NCI-H510A treated with DMSO at 0.1 percent for 48 hours (cell line): Measurements from ENCODE around the gene MORC3.
A peak's percentile ranks its signal among the peaks of the same experiment; 100 is the strongest.
"Not testable (repeated sequence)": the region's sequence is repeated elsewhere in the genome, so short reads cannot be mapped to it uniquely, and the experiment has no call there.

ENCODE experiments used
- DNase-seq: peaks from one replicate; lab custom pipeline; 2025; lab: John Stamatoyannopoulos, UW

Gene MORC3

GRCh38 chr21:36322083-36322424 lies 2.1 kb downstream of the MORC3 start:
- DNase-seq: no peak

- DNase-seq: no peak
Measured at GRCh38 chr21:36323032-36323431, 3.0 kb downstream of the MORC3 start.

- no peak for DNase-seq
Measured at GRCh38 chr21:36325373-36326010, 5.5 kb downstream of the MORC3 start.

GRCh38 chr21:36330904-36331303 lies 10.9 kb downstream of the MORC3 start:
- DNase-seq: peak; percentile 37

- no peak for DNase-seq
Measured at GRCh38 chr21:36337099-36337509, 17.1 kb downstream of the MORC3 start.

GRCh38 chr21:36338975-36339374 lies 19.0 kb downstream of the MORC3 start:
- DNase-seq: no peak

GRCh38 chr21:36342581-36342980 lies 22.6 kb downstream of the MORC3 start:
- DNase-seq: not testable (repeated sequence)

GRCh38 chr21:36344931-36345330 lies 24.9 kb downstream of the MORC3 start:
- no peak for DNase-seq

GRCh38 chr21:36347278-36347961 lies 27.4 kb downstream of the MORC3 start:
- no peak for DNase-seq

GRCh38 chr21:36347962-36348328 lies 27.9 kb downstream of the MORC3 start:
- DNase-seq: no peak

- DNase-seq: no peak
Measured at GRCh38 chr21:36349315-36349714, 29.3 kb downstream of the MORC3 start.

GRCh38 chr21:36350282-36350910 lies 30.4 kb downstream of the MORC3 start:
- DNase-seq: no peak

- no peak for DNase-seq
Measured at GRCh38 chr21:36354918-36355680, 35.1 kb downstream of the MORC3 start.

- DNase-seq: no peak
Measured at GRCh38 chr21:36355868-36356267, 35.9 kb downstream of the MORC3 start.

GRCh38 chr21:36359185-36359584 lies 39.2 kb downstream of the MORC3 start:
- DNase-seq: no peak

- DNase-seq: no peak
Measured at GRCh38 chr21:36369064-36369685, 49.2 kb downstream of the MORC3 start.

- no peak for DNase-seq
Measured at GRCh38 chr21:36375994-36376393, 56.0 kb downstream of the MORC3 start.

GRCh38 chr21:36377391-36377842 lies 57.4 kb downstream of the MORC3 start:
- no peak for DNase-seq

- no peak for DNase-seq
Measured at GRCh38 chr21:36379251-36379650, 59.3 kb downstream of the MORC3 start.

GRCh38 chr21:36381841-36382589 lies 62.0 kb downstream of the MORC3 start:
- no peak for DNase-seq

GRCh38 chr21:36382722-36383121 lies 62.7 kb downstream of the MORC3 start:
- DNase-seq: not testable (repeated sequence)

GRCh38 chr21:36384885-36385232 lies 64.9 kb downstream of the MORC3 start:
- DNase-seq: no peak
